Right lobe of liver (tissue), 4 donors: ENCODE measurements around the gene RABL6.

Experiments used
- CTCF ChIP-seq, 4 donors: fragments of 200-600 bp in 3 of 4; fragments of 450-650 bp in 1 of 4; IDR thresholded peaks; one replicate each; pipeline versions ENCODE4 v1.5.1 to v1.8.0; 2016 to 2022; ENCODE audit warnings: antibody characterized with exemption in 4 of 4, mild to moderate bottlenecking in 2 of 4
- POLR2A ChIP-seq: fragments of 450-650 bp; IDR thresholded peaks from one replicate; pipeline ENCODE4 v1.6.1; 2017; ENCODE audit warnings: antibody characterized with exemption, mild to moderate bottlenecking
- donor health status: DM: no; HTN: no; CAD: no.
- donor health status: DM: no; HTN: no; CAD: no.
- donor health status: DM: no; HTN: yes; CAD: no.

DNA sequence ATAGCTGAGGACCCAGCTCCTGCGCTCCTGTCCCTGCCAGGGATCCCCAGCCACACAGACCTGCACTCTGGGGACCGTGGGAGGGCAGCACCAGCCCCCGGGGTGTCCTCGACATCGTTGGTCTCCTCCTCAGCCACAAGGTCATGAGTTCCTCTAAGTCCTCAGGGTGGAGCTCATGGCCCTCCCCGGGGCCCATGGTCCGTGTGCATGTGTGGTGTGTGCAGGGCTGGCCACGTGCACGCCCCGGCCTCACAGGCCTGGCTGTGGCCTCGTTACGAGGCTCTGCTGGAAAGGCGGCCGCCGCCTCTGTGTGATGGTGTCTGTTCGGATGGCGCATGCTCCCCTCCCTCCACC is 18.4 kb downstream of the RABL6 start:
- TF ChIP-seq CTCF (IDR thresholded peaks at IDR 0.05) (no peak), POLR2A (no peak)
